ENCODE results near the gene ACSS1.

Gene ACSS1

DNA sequence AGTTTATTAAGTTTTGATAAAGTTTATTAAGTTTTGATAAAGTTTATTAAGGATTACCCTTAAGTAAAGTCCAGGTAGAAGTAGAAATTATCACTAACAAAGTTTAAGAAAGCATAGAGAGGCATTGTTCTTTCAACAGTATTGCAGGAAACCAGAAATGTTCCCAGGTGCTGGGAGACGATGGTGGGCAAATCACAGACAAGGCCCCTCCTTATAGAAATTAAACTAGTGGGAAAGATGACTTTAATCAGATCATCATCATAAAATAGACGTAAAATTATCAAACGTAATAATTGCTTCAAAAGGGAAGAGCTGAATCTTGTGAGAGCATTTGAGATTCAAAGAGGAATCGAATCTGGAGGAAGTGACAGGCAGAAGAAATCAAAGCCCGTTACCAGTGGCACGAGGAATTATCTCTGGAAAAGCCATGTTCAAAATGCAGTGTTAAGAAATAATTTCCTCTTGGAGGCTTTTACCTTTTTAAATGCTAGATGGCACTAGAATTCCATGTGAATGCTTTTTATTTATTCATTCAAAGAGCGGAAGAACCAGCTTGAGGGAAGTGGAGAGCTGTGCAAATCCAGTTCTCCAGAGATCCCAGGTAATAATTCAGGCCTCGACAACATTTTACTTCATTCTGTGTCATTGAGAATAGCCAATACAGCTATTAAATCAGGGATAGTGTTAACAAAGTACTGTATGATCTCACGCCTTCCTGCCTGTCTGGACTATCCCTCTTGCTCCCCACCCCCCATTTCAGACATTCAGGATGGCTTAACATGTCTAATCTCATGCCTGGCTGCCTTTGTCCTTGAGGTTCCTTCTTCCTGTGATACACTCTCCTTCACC lies 64.4 kb downstream of the ACSS1 start:
- no peak for DNase-seq (ENCODE audit: low read depth in 2 of 2)

DNA sequence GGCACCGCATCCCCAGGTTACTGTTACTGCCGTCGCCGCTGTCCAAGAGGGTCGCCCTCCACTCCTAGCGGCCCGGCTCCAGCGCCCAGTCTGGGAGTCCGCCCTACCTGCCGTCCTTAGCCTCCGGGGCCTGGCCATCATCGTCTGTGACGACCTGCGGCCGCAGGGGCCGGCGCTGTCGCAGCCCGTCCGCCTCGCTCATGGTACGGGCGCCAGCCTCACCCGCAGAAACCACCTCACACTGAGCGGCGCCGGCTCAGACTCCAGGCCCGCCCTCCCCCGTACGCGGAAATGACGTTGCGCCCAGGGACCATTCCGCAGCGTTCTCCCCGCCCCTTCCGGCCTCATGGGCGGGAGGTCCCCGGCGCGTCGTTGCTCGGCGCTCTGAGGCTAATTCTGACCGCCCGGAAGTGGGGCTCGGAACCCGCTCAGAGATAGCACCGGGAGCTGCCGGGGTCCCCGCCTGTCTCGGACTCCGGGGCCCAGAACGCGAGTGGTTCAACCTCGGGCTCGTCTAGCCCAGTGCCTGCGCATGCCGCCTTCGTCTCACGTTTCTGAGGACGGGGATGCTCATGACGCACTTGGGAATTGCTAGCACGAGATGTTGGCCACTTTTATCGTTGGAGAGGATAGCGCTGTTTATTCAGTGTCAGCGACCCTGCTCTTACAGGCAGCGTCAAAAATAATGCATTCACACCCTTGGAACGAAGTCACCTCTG lies 65.3 kb downstream of the ACSS1 start, which contains the start of gene APMAP:
Gene APMAP (minus strand): TSS at position 265 of the 719 bp plus-strand sequence. CDS start 63 bp downstream, at position 202.
- DNase-seq (ENCODE audit: low read depth in 2 of 2) = peak; percentile 93

- no peak for DNase-seq (ENCODE audit: low read depth in 2 of 2)
Measured at GRCh38 chr20:24991897-24992486, 65.9 kb downstream of the ACSS1 start.

DNA sequence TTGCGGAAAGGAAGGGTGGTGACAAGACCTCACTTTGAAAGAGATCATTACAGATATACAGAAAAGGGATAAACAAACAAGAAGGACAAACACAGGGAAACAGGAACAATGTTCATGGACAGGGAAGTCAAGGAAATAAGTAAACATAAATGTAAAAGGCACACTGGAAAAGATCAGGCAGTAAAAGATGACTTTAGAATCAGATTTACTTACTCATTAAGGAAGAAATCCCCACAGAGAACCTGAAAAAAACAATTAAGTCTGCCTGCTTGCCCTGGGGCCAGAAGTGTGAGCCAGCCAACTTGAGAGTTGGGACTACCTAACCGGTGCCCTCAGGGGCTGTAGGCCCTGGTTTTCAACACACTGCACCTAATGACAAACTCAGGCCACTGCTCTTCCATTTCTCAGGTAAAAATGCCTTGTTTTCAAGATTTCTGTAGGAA lies 67.1 kb downstream of the ACSS1 start:
- no peak for DNase-seq (ENCODE audit: low read depth in 2 of 2)

GRCh38 chr20:24989162-24989561 lies 68.8 kb downstream of the ACSS1 start:
- no peak for DNase-seq (ENCODE audit: low read depth in 2 of 2)

GRCh38 chr20:24987873-24988835 lies 69.8 kb downstream of the ACSS1 start:
- DNase-seq (ENCODE audit: low read depth in 2 of 2) = no peak

GRCh38 chr20:24987244-24987643 lies 70.7 kb downstream of the ACSS1 start:
- no peak for DNase-seq (ENCODE audit: low read depth in 2 of 2)

GRCh38 chr20:24986436-24987015 lies 71.4 kb downstream of the ACSS1 start:
- no peak for DNase-seq (ENCODE audit: low read depth in 2 of 2)

- DNase-seq (ENCODE audit: low read depth in 2 of 2) = no peak
Measured at GRCh38 chr20:24985802-24986201, 72.1 kb downstream of the ACSS1 start.

DNA sequence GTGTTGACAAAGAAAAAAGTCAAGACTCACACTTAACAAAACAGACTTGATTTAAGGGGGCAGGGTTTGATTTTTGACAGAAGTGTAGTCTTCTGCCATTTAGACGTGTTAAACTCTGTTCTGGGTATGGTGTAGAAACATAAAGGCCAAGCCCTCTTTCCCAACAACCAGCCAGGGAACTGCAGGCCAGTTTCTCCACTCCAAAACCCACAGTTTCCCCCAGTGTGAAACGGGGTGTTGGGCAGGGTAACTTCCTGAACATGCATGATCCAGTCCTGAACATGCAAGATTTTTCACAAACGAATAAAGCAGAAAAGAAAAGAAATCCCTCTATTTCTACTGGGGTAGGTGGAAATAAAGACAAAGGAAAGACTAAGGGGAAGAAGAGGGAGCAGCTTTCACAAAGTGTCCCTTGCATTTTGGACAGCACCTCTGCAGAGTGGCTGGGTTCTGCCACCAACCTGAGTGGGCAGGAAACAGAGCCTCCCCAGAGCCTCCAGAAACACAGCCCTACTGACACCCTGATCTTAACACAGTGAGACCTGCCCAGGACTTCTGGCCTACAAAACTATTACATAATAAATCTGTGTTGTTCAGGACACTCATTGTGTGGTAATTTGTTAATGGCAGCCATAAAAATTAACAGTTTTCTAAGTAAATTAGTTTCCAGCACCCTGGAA lies 72.8 kb downstream of the ACSS1 start:
- no peak for DNase-seq (ENCODE audit: low read depth in 2 of 2)

- no peak for DNase-seq (ENCODE audit: low read depth in 2 of 2)
Measured at GRCh38 chr20:24983896-24984295, 74.0 kb downstream of the ACSS1 start.

- no peak for DNase-seq (ENCODE audit: low read depth in 2 of 2)
Measured at GRCh38 chr20:24981790-24982189, 76.1 kb downstream of the ACSS1 start.

DNA sequence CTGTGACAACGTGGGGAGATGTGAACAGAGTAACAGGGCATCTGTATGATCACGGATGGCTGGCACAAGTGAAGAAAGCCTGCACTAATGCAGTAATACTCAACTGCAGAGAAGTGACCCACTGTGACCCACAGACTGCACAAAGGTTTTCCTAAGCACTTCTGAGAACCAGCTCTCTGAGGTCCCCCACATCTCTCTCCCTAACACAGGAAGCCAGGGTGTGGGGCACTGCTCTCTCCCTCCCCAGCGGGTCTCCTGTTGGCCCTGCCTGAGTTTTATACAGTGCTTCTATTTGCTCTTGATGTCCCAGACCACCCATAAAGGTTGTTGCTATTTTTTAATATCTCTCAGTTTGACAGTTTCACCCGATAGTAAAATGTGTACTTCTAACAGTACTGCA lies 76.7 kb downstream of the ACSS1 start:
- DNase-seq (ENCODE audit: low read depth in 2 of 2) = no peak

GRCh38 chr20:24980291-24981053 lies 77.5 kb downstream of the ACSS1 start:
- no peak for DNase-seq (ENCODE audit: low read depth in 2 of 2)

DNA sequence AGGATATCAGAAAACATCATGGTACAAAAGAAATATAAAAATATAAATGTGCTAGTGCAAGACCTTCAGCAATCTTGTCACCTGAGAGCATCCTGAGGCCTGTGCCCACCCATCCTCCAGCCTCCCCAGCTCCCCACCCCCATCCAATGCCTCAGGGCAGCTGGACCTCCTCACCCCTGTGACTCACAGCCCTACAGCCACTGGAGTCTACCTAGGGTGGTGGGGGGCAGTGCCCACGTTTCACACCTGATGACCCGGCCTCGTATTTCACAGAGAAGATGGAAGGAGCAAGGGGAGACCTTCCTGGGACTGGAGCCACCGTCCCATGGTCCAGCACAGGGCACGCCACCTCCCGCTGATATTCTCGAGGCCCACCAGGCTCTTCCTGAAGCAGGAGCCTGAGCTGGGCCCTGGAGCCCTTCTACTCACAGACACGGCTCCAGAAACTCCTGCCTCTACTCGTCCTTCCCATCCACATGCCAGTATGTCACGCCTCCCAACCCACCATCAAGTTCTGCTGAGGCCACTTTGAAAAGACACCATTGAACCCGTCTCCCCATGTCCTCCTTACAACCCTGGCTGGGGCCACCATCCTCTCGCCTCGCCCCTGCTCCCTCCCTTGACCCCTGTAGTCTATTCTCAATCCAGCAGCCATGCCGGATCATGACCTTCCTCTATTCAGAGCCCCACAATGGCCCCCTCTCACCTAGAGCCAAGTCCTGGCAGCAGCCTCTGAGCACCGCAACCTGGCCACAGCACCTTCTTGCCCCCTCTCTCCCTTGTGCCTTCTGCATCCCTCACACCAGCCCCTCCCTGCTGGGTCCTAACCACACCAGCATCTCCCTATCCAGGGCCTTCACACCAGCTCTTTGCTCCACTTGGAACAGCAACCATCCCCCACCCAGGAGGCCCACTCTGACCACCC lies 78.6 kb downstream of the ACSS1 start:
- no peak for DNase-seq (ENCODE audit: low read depth in 2 of 2)

DNA sequence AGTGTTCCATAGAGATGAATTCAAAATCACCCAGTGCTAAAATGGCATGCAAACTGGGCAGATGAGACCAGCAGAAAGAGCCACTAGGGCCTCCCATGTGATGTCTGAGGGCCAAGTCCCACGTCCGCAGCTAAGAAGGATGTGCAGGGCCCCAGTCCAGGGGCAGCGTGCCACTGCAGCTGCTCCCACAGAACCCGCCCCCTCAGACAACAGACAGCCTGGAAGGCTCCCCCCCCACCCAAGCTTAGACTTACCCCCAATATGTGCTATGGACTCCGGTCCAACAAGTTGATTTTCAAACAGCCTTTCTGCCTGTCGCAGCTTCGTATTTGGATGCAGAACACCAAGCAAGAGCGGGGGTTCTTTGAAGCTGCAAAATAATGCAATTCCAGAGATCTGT lies 79.4 kb downstream of the ACSS1 start:
- no peak for DNase-seq (ENCODE audit: low read depth in 2 of 2)

DNA sequence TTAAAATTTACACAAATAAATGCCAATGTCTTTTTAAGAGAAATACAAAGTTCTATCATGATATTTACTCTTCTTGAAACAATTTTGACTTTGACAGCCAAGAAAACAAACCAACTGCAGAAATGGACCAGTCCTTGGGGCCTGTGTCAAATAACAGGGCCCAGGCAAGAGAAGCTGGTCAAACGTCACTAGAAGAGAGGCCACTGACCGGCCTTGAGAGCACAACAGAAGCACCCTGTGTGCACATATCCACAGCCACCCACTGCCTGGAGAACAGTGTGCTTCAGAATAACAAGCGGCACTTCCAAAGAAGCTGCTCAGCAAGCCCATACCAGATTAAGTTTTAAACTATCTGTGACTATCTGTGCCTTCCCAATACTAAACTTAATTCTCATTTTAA lies 80.1 kb downstream of the ACSS1 start:
- no peak for DNase-seq (ENCODE audit: low read depth in 2 of 2)

DNA sequence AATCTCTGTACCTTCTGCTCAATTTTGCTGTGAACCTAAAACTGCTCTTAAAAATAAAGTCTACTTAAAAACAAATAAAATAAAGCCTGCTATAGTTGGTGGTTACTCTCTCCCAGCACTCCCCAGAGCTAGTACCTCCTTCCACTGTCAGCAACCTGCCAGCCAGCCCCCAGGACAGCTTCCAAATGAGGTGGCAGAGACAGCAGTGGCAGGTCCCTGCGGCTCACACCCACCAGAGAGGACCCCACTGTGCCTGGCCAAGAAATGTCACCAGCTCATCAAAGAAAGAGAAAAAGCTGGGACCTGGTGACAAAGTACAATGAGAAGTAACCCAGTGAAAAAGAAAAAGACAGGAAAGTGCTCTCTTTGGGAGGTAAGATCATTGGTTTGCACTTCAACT lies 80.6 kb downstream of the ACSS1 start:
- DNase-seq (ENCODE audit: low read depth in 2 of 2) = no peak

GRCh38 chr20:24972341-24972740 lies 85.6 kb downstream of the ACSS1 start:
- DNase-seq (ENCODE audit: low read depth in 2 of 2) = no peak
